Mucosa of stomach (tissue), 1 donor: Measurements from ENCODE around the gene LSM7.
A peak's percentile ranks its signal among the peaks of the same experiment; 100 is the strongest.

ENCODE experiments used
- H3K27me3 ChIP-seq: one replicate; pipeline ENCODE4 v1.7.0; 2013; ENCODE audit warnings: mild to moderate bottlenecking, low read length; ENCODE audit not compliant: control insufficient read depth, insufficient read depth
- H3K36me3 ChIP-seq: one replicate; pipeline ENCODE4 v1.7.0; 2013; ENCODE audit warnings: low read length; ENCODE audit not compliant: control insufficient read depth, insufficient read depth
- H3K4me1 ChIP-seq: one replicate; pipeline ENCODE4 v1.7.0; 2013; ENCODE audit warnings: mild to moderate bottlenecking, low read length; ENCODE audit not compliant: control insufficient read depth, insufficient read depth
- H3K4me3 ChIP-seq: one replicate; pipeline ENCODE4 v1.7.0; 2013; ENCODE audit warnings: low read length
- H3K9ac ChIP-seq: one replicate; pipeline ENCODE4 v1.7.0; 2013; ENCODE audit warnings: mild to moderate bottlenecking, low read length, moderate library complexity
- H3K9me3 ChIP-seq: one replicate; pipeline ENCODE4 v1.7.0; 2013; ENCODE audit warnings: mild to moderate bottlenecking, low read length, moderate library complexity; ENCODE audit not compliant: control insufficient read depth
- donor health status: Pancreatic carcinoma.

Gene LSM7

DNA sequence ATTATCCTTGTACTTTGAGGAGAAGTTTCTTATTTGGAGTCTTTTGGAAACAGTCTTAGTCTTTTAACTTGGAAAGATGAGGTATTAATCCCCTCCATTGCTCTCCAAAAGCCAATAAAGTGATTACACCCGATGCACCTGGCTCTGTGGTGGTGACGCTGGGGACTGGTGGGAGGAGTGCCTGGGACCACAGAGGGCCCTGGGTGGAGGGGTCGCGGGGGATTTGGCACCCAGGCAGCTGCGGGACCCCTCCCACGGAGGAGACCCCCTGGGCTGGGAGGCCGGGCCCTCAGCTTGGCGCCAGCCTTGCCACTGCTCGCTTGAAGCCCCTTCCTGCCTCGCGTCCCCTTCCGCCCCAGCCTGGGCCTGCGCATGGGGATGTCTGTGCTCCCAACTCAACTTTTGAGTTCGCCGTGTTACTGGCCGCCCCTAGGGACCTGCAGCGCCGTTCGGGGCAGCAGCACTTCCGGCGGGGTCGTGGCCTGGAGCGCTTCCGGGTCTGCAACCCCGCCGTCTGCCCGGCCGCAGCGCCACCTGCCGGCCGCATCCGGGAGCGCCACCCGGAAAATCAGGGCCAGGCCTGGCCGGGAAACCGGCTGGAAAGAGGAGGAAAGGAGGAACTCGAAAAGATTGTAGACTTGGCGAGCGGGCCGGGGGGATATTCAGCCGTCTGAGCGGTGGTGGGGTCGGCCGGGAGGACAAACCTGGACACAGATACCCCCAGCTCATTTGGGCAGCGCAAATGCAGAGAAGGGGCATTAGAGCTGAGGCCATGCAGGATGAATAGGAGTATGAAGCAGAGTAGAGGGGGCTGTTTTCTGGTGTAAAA lies 54.8 kb downstream of the LSM7 start:
- Histone ChIP-seq H3K27me3 (no peaks in the 10 kb centered on the region), H3K36me3 (no peaks in the 10 kb centered on the region), H3K4me1 (peaks cover 54% of the 10 kb centered on the region), H3K9ac (peak overlapping the region; percentile 14), H3K4me3 (no peak overlapping the region), H3K9me3 (no peaks in the 10 kb centered on the region)
